ENCODE measurements around the gene TTC21B.
A peak's percentile ranks its signal among the peaks of the same experiment; 100 is the strongest.

The TTC21B gene

DNA sequence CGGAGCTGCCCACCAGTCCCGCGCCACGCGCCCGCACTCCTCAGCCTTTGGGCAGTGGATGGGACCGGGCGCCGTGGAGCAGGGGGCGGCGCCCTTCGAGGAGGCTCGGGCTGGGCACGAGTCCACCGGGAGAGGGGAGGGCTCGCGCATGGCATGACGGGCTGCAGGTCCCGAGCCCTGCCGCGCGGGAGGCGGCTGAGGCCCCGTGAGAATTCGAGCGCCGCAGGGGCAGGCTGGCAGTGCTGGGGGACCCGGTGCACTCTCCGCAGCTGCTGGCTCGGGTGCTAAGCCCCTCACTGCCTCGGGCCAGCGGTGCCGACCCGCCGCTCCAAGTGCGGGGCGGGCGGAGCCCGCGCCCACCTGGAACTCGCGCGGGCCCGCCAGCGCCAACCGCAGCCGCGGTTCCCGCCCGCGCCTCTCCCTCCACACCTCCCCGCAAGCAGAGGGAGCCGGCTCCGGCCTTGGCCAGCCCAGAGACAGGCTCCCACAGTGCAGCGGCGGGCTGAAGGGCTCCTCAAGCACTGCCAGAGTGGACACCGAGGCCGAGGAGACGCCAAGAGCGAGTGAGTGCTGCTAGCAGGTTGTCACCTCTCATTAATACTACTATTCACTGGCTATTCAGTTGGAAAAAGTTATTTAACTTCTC lies 3.6 kb upstream of the TTC21B start:
- in situ Hi-C loops (cut with HindIII; ENCODE audit: low pct_ligation_motif_present, low sequenced_read_pairs) = no loop called here
- no peak overlapping the region for H3K27ac ChIP-seq
- no peak overlapping the region for H3K4me3 ChIP-seq (ENCODE audit: low read depth, low read length)
- H3K36me3 ChIP-seq (replicated peaks) = no peaks in the 10 kb centered on the region
- no peak for DNase-seq
- TF ChIP-seq, protein P1, sequence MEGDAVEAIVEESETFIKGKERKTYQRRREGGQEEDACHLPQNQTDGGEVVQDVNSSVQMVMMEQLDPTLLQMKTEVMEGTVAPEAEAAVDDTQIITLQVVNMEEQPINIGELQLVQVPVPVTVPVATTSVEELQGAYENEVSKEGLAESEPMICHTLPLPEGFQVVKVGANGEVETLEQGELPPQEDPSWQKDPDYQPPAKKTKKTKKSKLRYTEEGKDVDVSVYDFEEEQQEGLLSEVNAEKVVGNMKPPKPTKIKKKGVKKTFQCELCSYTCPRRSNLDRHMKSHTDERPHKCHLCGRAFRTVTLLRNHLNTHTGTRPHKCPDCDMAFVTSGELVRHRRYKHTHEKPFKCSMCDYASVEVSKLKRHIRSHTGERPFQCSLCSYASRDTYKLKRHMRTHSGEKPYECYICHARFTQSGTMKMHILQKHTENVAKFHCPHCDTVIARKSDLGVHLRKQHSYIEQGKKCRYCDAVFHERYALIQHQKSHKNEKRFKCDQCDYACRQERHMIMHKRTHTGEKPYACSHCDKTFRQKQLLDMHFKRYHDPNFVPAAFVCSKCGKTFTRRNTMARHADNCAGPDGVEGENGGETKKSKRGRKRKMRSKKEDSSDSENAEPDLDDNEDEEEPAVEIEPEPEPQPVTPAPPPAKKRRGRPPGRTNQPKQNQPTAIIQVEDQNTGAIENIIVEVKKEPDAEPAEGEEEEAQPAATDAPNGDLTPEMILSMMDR (IDR thresholded peaks at IDR 0.05; ENCODE audit: low read depth, low read length, missing control alignments) = no peak
- H3K27me3 ChIP-seq (replicated peaks) = no peaks in the 10 kb centered on the region

DNA sequence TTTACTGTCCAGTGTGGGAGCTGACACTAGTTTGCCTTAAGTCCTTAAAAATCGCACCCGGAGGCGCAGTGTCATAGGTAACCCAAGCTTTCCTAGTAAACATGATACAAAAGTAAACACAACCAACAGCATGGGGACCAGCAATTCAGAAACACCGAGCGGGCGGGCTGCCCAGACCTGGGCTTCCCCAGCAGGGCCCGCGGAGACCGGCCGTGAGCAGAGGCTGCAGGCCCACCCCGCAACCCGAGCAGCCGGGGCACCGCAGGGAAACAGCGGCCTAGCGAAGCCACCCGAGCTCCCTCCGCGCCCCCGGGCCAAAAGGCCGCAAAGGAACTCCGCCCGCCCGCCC lies 296 bp downstream of the TTC21B start:
- TF ChIP-seq, protein P1 (IDR thresholded peaks at IDR 0.05; ENCODE audit: low read depth, low read length, missing control alignments) = no peak
- Histone ChIP-seq H3K27ac (peak overlapping the region; percentile 64), H3K27me3 (replicated peaks) (no peaks in the 10 kb centered on the region), H3K4me3 (ENCODE audit: low read depth, low read length) (peak overlapping the region; percentile 76), H3K36me3 (replicated peaks) (no peaks in the 10 kb centered on the region)
- DNase-seq = no peak
- in situ Hi-C loops (cut with HindIII; ENCODE audit: low pct_ligation_motif_present, low sequenced_read_pairs) = no loop called here

DNA sequence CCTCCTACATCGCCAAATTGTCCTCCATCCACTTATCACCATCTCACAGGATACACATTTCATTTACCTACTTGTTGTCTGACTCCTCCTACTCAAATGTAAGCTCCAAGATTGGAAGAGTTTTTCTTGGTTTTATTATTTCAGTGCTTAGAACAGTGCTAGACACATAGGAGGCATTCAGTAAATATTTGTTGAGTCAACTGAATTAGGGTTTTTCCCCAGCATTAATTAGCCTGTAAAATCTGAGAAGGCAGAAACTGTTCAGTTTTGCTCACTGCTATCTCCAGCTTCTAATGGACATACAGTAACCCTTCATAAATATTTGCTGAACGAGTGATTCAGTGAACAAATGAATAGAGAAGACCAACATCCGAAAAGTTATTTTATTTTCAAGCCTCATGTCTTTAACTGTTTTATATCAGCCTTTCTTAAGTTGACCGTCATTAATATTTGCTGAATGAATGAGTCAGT lies 800 bp downstream of the TTC21B start:
- Histone ChIP-seq H3K27ac (peak overlapping the region; percentile 64), H3K27me3 (replicated peaks) (no peaks in the 10 kb centered on the region), H3K36me3 (replicated peaks) (no peaks in the 10 kb centered on the region), H3K4me3 (ENCODE audit: low read depth, low read length) (peak overlapping the region; percentile 76)
- in situ Hi-C loops (cut with HindIII; ENCODE audit: low pct_ligation_motif_present, low sequenced_read_pairs) = no loop called here
- no peak for DNase-seq
- TF ChIP-seq, protein P1 (IDR thresholded peaks at IDR 0.05; ENCODE audit: low read depth, low read length, missing control alignments) = no peak

DNA sequence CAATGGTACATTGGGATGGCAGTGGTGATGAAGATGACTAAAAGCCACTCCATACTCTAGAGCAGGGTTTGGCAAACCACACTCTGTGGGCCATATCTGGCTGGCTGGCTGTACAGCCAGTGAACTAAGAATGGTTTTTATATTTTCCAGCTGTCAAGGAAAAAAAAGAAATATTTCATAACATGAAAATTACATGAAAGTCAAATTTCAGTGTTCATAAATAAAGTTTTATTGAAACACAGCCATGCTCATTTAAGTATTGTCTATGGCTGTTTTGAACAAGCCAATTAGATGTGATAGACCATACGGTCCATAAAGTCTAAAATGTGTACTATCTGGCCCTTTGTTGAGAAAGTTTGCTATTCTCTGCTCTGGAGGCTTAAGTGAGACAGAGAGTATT lies 1.5 kb downstream of the TTC21B start:
- H3K27ac ChIP-seq = no peak overlapping the region
- in situ Hi-C loops (cut with HindIII; ENCODE audit: low pct_ligation_motif_present, low sequenced_read_pairs) = no loop called here
- no peaks in the 10 kb centered on the region for H3K27me3 ChIP-seq (replicated peaks)
- DNase-seq = no peak
- TF ChIP-seq, protein P1 (IDR thresholded peaks at IDR 0.05; ENCODE audit: low read depth, low read length, missing control alignments) = no peak
- no peak overlapping the region for H3K4me3 ChIP-seq (ENCODE audit: low read depth, low read length)
- H3K36me3 ChIP-seq (replicated peaks) = no peaks in the 10 kb centered on the region

DNA sequence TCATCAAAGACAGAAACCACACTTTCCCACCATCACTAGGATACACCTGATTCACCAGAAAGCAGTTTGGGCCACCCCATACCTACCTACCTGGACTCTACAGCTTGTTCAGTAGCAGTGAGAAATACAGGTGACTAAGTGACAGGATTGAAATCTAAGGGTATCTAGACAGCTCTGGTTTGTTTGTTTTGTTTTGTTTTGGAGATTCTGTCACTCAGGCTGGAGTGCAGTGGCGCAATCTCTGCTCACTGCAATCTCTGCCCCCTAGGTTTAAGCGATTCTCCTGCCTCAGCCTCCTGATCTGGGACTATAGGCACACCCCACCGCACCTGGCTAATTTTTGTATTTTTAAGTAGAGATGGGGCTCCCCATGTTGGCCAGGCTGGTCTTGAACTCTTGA lies 3.1 kb downstream of the TTC21B start:
- peaks cover under 1% of the 10 kb centered on the region for H3K36me3 ChIP-seq (replicated peaks)
- TF ChIP-seq, protein P1 (IDR thresholded peaks at IDR 0.05; ENCODE audit: low read depth, low read length, missing control alignments) = no peak
- no peaks in the 10 kb centered on the region for H3K27me3 ChIP-seq (replicated peaks)
- DNase-seq = no peak
- H3K4me3 ChIP-seq (ENCODE audit: low read depth, low read length) = no peak overlapping the region
- in situ Hi-C loops (cut with HindIII; ENCODE audit: low pct_ligation_motif_present, low sequenced_read_pairs) = no loop called here
- no peak overlapping the region for H3K27ac ChIP-seq

DNA sequence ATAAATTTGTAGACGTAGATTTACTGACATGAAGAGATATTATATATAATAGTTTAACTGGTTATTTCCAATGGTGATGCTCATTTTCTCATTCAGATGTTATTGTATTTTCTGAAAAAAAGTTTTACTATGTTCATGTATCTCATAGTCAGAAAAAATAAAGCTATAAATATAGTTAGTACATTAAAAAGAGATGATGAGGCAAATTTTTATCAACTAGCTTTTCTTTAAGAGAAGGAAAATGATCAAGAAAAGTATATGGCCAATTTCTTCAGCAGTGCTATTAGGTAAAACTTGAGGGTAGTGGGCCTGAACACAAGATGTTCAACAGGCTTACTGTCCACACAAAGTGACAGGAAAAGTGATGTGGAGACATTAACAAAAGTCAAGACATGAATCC lies 11.7 kb downstream of the TTC21B start:
- Histone ChIP-seq H3K36me3 (replicated peaks) (peaks cover 7% of the 10 kb centered on the region), H3K27me3 (replicated peaks) (no peaks in the 10 kb centered on the region), H3K27ac (no peak overlapping the region), H3K4me3 (ENCODE audit: low read depth, low read length) (no peak overlapping the region)
- TF ChIP-seq, protein P1 (IDR thresholded peaks at IDR 0.05; ENCODE audit: low read depth, low read length, missing control alignments) = no peak
- no peak for DNase-seq
- in situ Hi-C loops (cut with HindIII; ENCODE audit: low pct_ligation_motif_present, low sequenced_read_pairs) = no loop called here
